ENCODE measurements around the gene F2RL2.

Gene F2RL2

DNA sequence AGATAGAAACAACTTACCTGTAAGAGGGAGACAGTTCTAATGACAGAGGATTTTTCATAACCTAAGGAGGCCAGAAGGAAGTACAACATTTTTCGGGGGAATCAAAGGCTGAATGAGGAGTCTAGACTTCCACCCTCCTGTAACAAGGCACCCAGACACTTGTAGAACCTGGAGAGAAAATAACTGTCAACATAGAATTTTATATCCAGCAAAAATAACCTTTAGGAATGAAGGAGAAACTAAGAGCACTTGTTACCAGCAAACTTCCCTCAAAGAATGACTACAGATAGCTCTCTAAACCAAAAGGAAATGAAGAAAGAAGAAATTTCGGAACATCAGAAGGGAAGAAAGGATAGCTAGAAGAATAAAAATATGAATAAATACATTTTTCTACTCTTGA, 25.9 kb upstream of the F2RL2 start:
- no peak for DNase-seq (ENCODE audit: low spot score)
- TF ChIP-seq, protein P1, sequence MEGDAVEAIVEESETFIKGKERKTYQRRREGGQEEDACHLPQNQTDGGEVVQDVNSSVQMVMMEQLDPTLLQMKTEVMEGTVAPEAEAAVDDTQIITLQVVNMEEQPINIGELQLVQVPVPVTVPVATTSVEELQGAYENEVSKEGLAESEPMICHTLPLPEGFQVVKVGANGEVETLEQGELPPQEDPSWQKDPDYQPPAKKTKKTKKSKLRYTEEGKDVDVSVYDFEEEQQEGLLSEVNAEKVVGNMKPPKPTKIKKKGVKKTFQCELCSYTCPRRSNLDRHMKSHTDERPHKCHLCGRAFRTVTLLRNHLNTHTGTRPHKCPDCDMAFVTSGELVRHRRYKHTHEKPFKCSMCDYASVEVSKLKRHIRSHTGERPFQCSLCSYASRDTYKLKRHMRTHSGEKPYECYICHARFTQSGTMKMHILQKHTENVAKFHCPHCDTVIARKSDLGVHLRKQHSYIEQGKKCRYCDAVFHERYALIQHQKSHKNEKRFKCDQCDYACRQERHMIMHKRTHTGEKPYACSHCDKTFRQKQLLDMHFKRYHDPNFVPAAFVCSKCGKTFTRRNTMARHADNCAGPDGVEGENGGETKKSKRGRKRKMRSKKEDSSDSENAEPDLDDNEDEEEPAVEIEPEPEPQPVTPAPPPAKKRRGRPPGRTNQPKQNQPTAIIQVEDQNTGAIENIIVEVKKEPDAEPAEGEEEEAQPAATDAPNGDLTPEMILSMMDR (IDR thresholded peaks at IDR 0.05; ENCODE audit: borderline replicate concordance, control extremely low read depth, extremely low read depth, insufficient read depth, missing control alignments): no peak
- in situ Hi-C loops (cut with MboI; ENCODE audit: low sequenced_read_pairs, unreplicated experiment): no loop called here

DNA sequence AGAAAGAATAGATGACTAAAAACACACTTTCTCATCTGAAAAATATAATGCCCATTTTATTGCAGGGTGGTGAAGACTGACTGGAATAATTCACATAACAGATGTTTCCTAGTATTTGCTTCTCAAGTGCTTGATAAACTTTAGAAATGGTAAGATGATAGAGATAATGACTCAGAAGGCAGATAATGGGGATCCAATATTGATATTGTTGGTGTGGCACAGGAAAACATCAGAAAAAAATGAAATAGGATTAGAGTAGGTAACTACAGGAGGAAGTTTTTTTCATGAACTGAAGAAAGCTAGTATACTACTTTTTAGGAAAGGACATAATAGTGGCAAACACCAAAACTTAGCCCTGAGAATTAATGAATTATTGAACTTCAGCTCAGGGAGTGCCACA, 20.2 kb upstream of the F2RL2 start:
- no peak for DNase-seq (ENCODE audit: low spot score)
- TF ChIP-seq, protein P1 (IDR thresholded peaks at IDR 0.05; ENCODE audit: borderline replicate concordance, control extremely low read depth, extremely low read depth, insufficient read depth, missing control alignments): no peak
- in situ Hi-C loops (cut with MboI; ENCODE audit: low sequenced_read_pairs, unreplicated experiment): no loop called here

GRCh38 chr5:76642390-76643040, 19.3 kb upstream of the F2RL2 start:
- TF ChIP-seq, protein P1 (IDR thresholded peaks at IDR 0.05; ENCODE audit: borderline replicate concordance, control extremely low read depth, extremely low read depth, insufficient read depth, missing control alignments): no peak
- in situ Hi-C loops (cut with MboI; ENCODE audit: low sequenced_read_pairs, unreplicated experiment): no loop called here
- no peak for DNase-seq (ENCODE audit: low spot score)

GRCh38 chr5:76641514-76642120, 18.4 kb upstream of the F2RL2 start:
- peak; percentile 38 for DNase-seq (ENCODE audit: low spot score)
- TF ChIP-seq, protein P1 (IDR thresholded peaks at IDR 0.05; ENCODE audit: borderline replicate concordance, control extremely low read depth, extremely low read depth, insufficient read depth, missing control alignments): peak; percentile 52

GRCh38 chr5:76638479-76638878, 15.3 kb upstream of the F2RL2 start:
- in situ Hi-C loops (cut with MboI; ENCODE audit: low sequenced_read_pairs, unreplicated experiment): no loop called here
- TF ChIP-seq, protein P1 (IDR thresholded peaks at IDR 0.05; ENCODE audit: borderline replicate concordance, control extremely low read depth, extremely low read depth, insufficient read depth, missing control alignments): no peak
- DNase-seq (ENCODE audit: low spot score): no peak

More at GRCh38 chr5:76641514-76642120, 18.4 kb upstream of the F2RL2 start:
- in situ Hi-C loops (cut with MboI; ENCODE audit: low sequenced_read_pairs, unreplicated experiment): no loop called here

DNA sequence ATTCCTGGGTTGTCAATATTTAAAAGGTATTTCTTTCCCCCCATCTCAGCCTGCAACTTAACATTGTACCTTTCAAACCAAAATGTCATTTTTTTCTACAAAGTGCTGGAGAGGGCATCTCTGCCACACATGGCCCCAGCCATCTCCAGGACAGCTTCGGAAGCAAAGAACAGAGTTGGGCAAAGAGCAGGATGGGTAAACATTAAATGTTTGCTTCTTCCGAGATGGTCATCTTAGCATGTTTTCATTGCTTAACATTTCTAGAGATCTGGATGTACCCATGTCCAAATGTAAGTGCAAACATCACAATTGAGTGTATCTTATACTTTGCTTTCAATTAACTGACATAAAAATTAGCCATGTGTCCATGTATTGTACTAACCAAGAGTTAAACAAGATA, 14.3 kb upstream of the F2RL2 start:
- in situ Hi-C loops (cut with MboI; ENCODE audit: low sequenced_read_pairs, unreplicated experiment): no loop called here
- TF ChIP-seq, protein P1 (IDR thresholded peaks at IDR 0.05; ENCODE audit: borderline replicate concordance, control extremely low read depth, extremely low read depth, insufficient read depth, missing control alignments): no peak

More for the DNA sequence above, 14.3 kb upstream of the F2RL2 start:
- DNase-seq (ENCODE audit: low spot score): no peak
